ENCODE data around the gene CALM3.

DNA sequence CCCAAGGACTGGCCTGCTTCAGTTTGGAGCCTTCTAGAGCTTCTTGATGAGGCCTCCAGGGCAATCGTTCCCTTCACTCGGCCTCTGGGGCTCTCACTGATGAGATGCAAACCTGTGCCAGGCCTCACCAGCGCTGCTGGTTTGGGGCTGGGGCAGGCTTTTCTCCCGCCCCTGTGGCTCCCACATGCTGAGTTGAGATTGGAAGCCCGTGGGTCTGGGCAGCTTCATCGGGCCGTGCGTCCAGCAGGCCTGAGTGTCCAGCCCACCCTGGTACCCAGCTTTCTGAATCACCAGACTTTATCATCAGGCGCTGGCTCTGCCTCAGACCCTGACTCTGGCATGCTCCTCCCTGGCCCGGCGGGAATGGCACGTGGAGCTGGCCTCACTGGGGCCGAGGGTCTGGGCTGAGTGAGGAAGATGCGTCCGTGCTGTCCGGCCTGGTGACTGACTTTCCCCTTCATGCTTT lies 4.3 kb downstream of the CALM3 start:
- TF ChIP-seq, protein P1, sequence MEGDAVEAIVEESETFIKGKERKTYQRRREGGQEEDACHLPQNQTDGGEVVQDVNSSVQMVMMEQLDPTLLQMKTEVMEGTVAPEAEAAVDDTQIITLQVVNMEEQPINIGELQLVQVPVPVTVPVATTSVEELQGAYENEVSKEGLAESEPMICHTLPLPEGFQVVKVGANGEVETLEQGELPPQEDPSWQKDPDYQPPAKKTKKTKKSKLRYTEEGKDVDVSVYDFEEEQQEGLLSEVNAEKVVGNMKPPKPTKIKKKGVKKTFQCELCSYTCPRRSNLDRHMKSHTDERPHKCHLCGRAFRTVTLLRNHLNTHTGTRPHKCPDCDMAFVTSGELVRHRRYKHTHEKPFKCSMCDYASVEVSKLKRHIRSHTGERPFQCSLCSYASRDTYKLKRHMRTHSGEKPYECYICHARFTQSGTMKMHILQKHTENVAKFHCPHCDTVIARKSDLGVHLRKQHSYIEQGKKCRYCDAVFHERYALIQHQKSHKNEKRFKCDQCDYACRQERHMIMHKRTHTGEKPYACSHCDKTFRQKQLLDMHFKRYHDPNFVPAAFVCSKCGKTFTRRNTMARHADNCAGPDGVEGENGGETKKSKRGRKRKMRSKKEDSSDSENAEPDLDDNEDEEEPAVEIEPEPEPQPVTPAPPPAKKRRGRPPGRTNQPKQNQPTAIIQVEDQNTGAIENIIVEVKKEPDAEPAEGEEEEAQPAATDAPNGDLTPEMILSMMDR (IDR thresholded peaks at IDR 0.05): no peak
- no peak for TF ChIP-seq POLR2A (IDR thresholded peaks at IDR 0.05)
